H7 (cell line): ENCODE data around the gene ZNF264. TPM values are rescaled to one million over a fixed set of nuclear protein-coding genes. Genes with fewer than 3 reads are reported as not detected.
"Not testable (repeated sequence)": the region's sequence is repeated elsewhere in the genome, so short reads cannot be mapped to it uniquely, and the experiment has no call there.

Experiments used
- DNase-seq: peaks from one replicate; pipeline ENCODE4 v3.0.0; 2012
- H3K27me3 ChIP-seq: 2 replicates; pipeline ENCODE4 v1.6.0; 2011; ENCODE audit warnings: mild to moderate bottlenecking, low read length; ENCODE audit not compliant: control insufficient read depth, insufficient read depth
- H3K36me3 ChIP-seq: replicated peaks from 2 replicates; pipeline ENCODE4 v1.5.1; 2011; ENCODE audit warnings: low read length; ENCODE audit not compliant: control insufficient read depth, insufficient read depth
- H3K4me3 ChIP-seq: 2 replicates; pipeline ENCODE4 v1.5.1; 2011; ENCODE audit warnings: low read depth, mild to moderate bottlenecking, control low read depth, low read length, moderate library complexity; ENCODE audit not compliant: insufficient read depth
- total RNA-seq: library from RNA; depleted of rRNA; stranded (reverse); fragments of >200 nt; shearing (Covaris generic); gene quantifications from 2 replicates; pipeline ENCODE4 v1.2.3, GENCODE V29; 2014; rRNA removed

ZNF264 gene
- total RNA-seq: 13.9 and 18.8 TPM in 2 replicates

- peak within 1 kb of the TSS; percentile 90 for H3K4me3 ChIP-seq
- peaks cover 9% of the 10 kb centered on the region for H3K36me3 ChIP-seq
- no peaks in the 10 kb centered on the region for H3K27me3 ChIP-seq
- DNase-seq: peak; percentile 92
Observed at GRCh38 chr19:57191141-57192076, at the start of gene ZNF264. Gene ZNF264, plus strand, starts transcription at chr19:57191500. Its CDS starts 414 bp downstream, at chr19:57191914.

- H3K4me3 ChIP-seq: no peak overlapping the region
- DNase-seq: no peak
- no peaks in the 10 kb centered on the region for H3K27me3 ChIP-seq
- H3K36me3 ChIP-seq: no peaks in the 10 kb centered on the region
Observed at GRCh38 chr19:57141699-57142098, 49.6 kb upstream of the ZNF264 start.

- DNase-seq: no peak
- Histone ChIP-seq H3K36me3 (no peaks in the 10 kb centered on the region), H3K4me3 (no peak overlapping the region), H3K27me3 (no peaks in the 10 kb centered on the region)
Observed at GRCh38 chr19:57152921-57153320, 38.4 kb upstream of the ZNF264 start.

GRCh38 chr19:57161985-57162539, 29.2 kb upstream of the ZNF264 start:
- Histone ChIP-seq H3K27me3 (no peaks in the 10 kb centered on the region), H3K4me3 (no peak overlapping the region), H3K36me3 (no peaks in the 10 kb centered on the region)
- DNase-seq: no peak

- Histone ChIP-seq H3K27me3 (no peaks in the 10 kb centered on the region), H3K4me3 (no peak overlapping the region), H3K36me3 (no peaks in the 10 kb centered on the region)
- DNase-seq: no peak
Observed at GRCh38 chr19:57165846-57166245, 25.5 kb upstream of the ZNF264 start.

GRCh38 chr19:57167385-57167784, 23.9 kb upstream of the ZNF264 start, which contains the start of gene DUXA:
Gene DUXA, minus strand, starts transcription at chr19:57167485. Its CDS starts 42 bp downstream, at chr19:57167443.
- H3K36me3 ChIP-seq: no peaks in the 10 kb centered on the region
- no peak for DNase-seq
- H3K4me3 ChIP-seq: no peak within 1 kb of the TSS
- H3K27me3 ChIP-seq: no peaks in the 10 kb centered on the region

GRCh38 chr19:57171551-57172081, 19.7 kb upstream of the ZNF264 start:
- Histone ChIP-seq H3K27me3 (no peaks in the 10 kb centered on the region), H3K4me3 (peak overlapping the region; percentile 30; the same call in 1 of the 2 replicates), H3K36me3 (no peaks in the 10 kb centered on the region)
- DNase-seq: peak; percentile 89

- Histone ChIP-seq H3K36me3 (peaks cover 9% of the 10 kb centered on the region), H3K27me3 (no peaks in the 10 kb centered on the region), H3K4me3 (no peak overlapping the region)
- DNase-seq: no peak
Observed at GRCh38 chr19:57190301-57190700, 999 bp upstream of the ZNF264 start.

GRCh38 chr19:57192077-57192420, 749 bp downstream of the ZNF264 start:
- Histone ChIP-seq H3K27me3 (no peaks in the 10 kb centered on the region), H3K4me3 (peak overlapping the region; percentile 90), H3K36me3 (peaks cover 9% of the 10 kb centered on the region)
- DNase-seq: no peak

- Histone ChIP-seq H3K4me3 (no peak overlapping the region), H3K36me3 (peaks cover 9% of the 10 kb centered on the region), H3K27me3 (no peaks in the 10 kb centered on the region)
- DNase-seq: no peak
Observed at GRCh38 chr19:57192993-57193392, 1.7 kb downstream of the ZNF264 start.

GRCh38 chr19:57197874-57198273, 6.6 kb downstream of the ZNF264 start:
- not testable (repeated sequence) for DNase-seq, H3K36me3 ChIP-seq, H3K4me3 ChIP-seq, H3K27me3 ChIP-seq

GRCh38 chr19:57202160-57202559, 10.9 kb downstream of the ZNF264 start:
- no peaks in the 10 kb centered on the region for H3K27me3 ChIP-seq
- no peak for DNase-seq
- H3K36me3 ChIP-seq: peaks cover 7% of the 10 kb centered on the region; the same call in 1 of the 2 replicates
- no peak overlapping the region for H3K4me3 ChIP-seq

GRCh38 chr19:57210381-57210780, 19.1 kb downstream of the ZNF264 start:
- DNase-seq: no peak
- Histone ChIP-seq H3K36me3 (peaks cover 29% of the 10 kb centered on the region), H3K27me3 (no peaks in the 10 kb centered on the region), H3K4me3 (no peak overlapping the region)

GRCh38 chr19:57212109-57212508, 20.8 kb downstream of the ZNF264 start:
- no peak for DNase-seq
- Histone ChIP-seq H3K4me3 (no peak overlapping the region), H3K36me3 (peaks cover 24% of the 10 kb centered on the region), H3K27me3 (no peaks in the 10 kb centered on the region)

GRCh38 chr19:57227502-57227901, 36.2 kb downstream of the ZNF264 start:
- DNase-seq: no peak
- no peaks in the 10 kb centered on the region for H3K36me3 ChIP-seq
- peaks cover 5% of the 10 kb centered on the region; the same call in 1 of the 2 replicates for H3K27me3 ChIP-seq
- no peak overlapping the region for H3K4me3 ChIP-seq
